CD4-positive, alpha-beta memory T cell (primary cell): ENCODE results near the gene ALDH1L1. TPM values are rescaled to one million over a fixed set of nuclear protein-coding genes. Genes with fewer than 3 reads are reported as not detected.

Source experiments
- CTCF ChIA-PET: fragments of 350-600 bp; sonication (Branson Sonifier 250); formaldehyde crosslinking; loops from one replicate; lab custom pipeline; 2021; ENCODE audit warnings: inconsistent platforms; ENCODE audit not compliant: partially characterized antibody; lab: Charles Lee
- POLR2A ChIA-PET: fragments of 350-600 bp; sonication (Branson Sonifier 250); formaldehyde crosslinking; loops from one replicate; lab custom pipeline; 2021; ENCODE audit not compliant: partially characterized antibody; lab: Charles Lee
- DNase-seq, 5 donors: peaks; one replicate each; pipeline versions ENCODE4 v3.0.0 to v3.0.0-alpha.2; 2020 to 2022; ENCODE audit warnings: mixed read lengths in 1 of 5
- H3K27ac ChIP-seq: one replicate; pipeline ENCODE4 v1.7.0; 2013; ENCODE audit warnings: low read depth, low read length
- H3K27me3 ChIP-seq: 2 replicates; pipeline ENCODE4 v1.7.0; 2013; ENCODE audit warnings: mild to moderate bottlenecking, low read length, moderate library complexity; ENCODE audit not compliant: insufficient read depth
- H3K36me3 ChIP-seq: 2 replicates; pipeline ENCODE4 v1.7.0; 2013; ENCODE audit warnings: mild to moderate bottlenecking, low read length, moderate library complexity; ENCODE audit not compliant: insufficient read depth
- H3K4me1 ChIP-seq: 2 replicates; pipeline ENCODE4 v1.7.0; 2013; ENCODE audit warnings: mild to moderate bottlenecking, low read length, moderate library complexity; ENCODE audit not compliant: insufficient read depth
- H3K4me3 ChIP-seq, 2 donors: one replicate each; pipeline ENCODE4 v1.7.0; 2013; ENCODE audit warnings: low read length in 2 of 2, mild to moderate bottlenecking in 1 of 2
- H3K9me3 ChIP-seq, 2 donors: one replicate each; pipeline ENCODE4 v1.7.0; 2013; ENCODE audit warnings: low read length in 2 of 2, control low read depth in 1 of 2; ENCODE audit not compliant: control insufficient read depth in 1 of 2
- H3K27ac Mint-ChIP-seq, 7 donors: one replicate each; pipeline ENCODE4 v1.8.0; 2020 to 2021; ENCODE audit warnings: mixed read lengths in 7 of 7, mild to moderate bottlenecking in 6 of 7, inconsistent platforms in 3 of 7, moderate library complexity in 3 of 7
- H3K27me3 Mint-ChIP-seq, 2 donors: one replicate each; pipeline ENCODE4 v1.8.0; 2020 to 2021; ENCODE audit warnings: mixed read lengths in 2 of 2
- H3K36me3 Mint-ChIP-seq, 2 donors: one replicate each; pipeline ENCODE4 v1.8.0; 2020 to 2021; ENCODE audit warnings: mixed read lengths in 2 of 2, inconsistent platforms in 1 of 2, mild to moderate bottlenecking in 1 of 2
- H3K4me1 Mint-ChIP-seq, 4 donors: one replicate each; pipeline ENCODE4 v1.8.0; 2020 to 2021; ENCODE audit warnings: mixed read lengths in 4 of 4, mild to moderate bottlenecking in 1 of 4
- H3K4me3 Mint-ChIP-seq, 8 donors: one replicate each; pipeline ENCODE4 v1.8.0; 2020 to 2021; ENCODE audit warnings: mixed read lengths in 8 of 8, mild to moderate bottlenecking in 7 of 8, moderate library complexity in 6 of 8, inconsistent platforms in 3 of 8
- H3K9me3 Mint-ChIP-seq, 8 donors: one replicate each; pipeline ENCODE4 v1.8.0; 2020 to 2021; ENCODE audit warnings: mixed read lengths in 8 of 8, mild to moderate bottlenecking in 5 of 8, inconsistent platforms in 3 of 8, moderate library complexity in 1 of 8
- intact Hi-C: fragments of 100-400 bp; cut with micrococcal nuclease; formaldehyde crosslinking; loops from one replicate; pipeline ENCODE4 v1.15.1; 2023
- polyA plus RNA-seq, 2 donors: library from polyadenylated mRNA; unstranded; fragments of 300-500 nt; fragmentation: Illumina TruSeq; gene quantifications; one replicate each; pipeline ENCODE4 v1.2.3, GENCODE V29; 2021
- total RNA-seq, 2 experiments: library from RNA; stranded (reverse); gene quantifications; one replicate each; pipeline ENCODE4 v1.2.3, GENCODE V29; 2021

Gene ALDH1L1
- total and polyA plus RNA-seq, 4 experiments from 2014 or later: not detected

GRCh38 chr3:126063358-126063965, 116.9 kb downstream of the ALDH1L1 start:
- no peak overlapping the region for H3K27ac ChIP-seq
- H3K27ac Mint-ChIP-seq: peak overlapping the region in 3 of 7 donors; percentile 52 to 76 (median 72)
- POLR2A ChIA-PET: interaction anchor here (0.9 to 1.0 kb wide), 2 partner anchors 11 to 20 kb away, joined by 3 to 5 read pairs; partner anchors contain the start of gene SLC41A3
- H3K27me3 ChIP-seq: no peaks in the 10 kb centered on the region
- no peak for DNase-seq
- CTCF ChIA-PET: interaction anchor here (1.0 kb wide), 1 partner anchor 70 kb away, joined by 3 read pairs; no protein-coding TSS in a partner anchor
- no peak overlapping the region for H3K4me3 ChIP-seq
- H3K27me3 Mint-ChIP-seq: no peaks in the 10 kb centered on the region
- no peaks in the 10 kb centered on the region for H3K36me3 ChIP-seq
- H3K9me3 Mint-ChIP-seq: no peaks in the 10 kb centered on the region
- peaks cover 10% of the 10 kb centered on the region for H3K4me1 ChIP-seq
- no peak overlapping the region for H3K4me3 Mint-ChIP-seq
- H3K4me1 Mint-ChIP-seq: peaks cover 8 to 30% (median 21%) of the 10 kb centered on the region in 4 donors
- intact Hi-C loops: no loop called here
- no peaks in the 10 kb centered on the region for H3K9me3 ChIP-seq
- H3K36me3 Mint-ChIP-seq: peaks cover 34 to 43% of the 10 kb centered on the region in 2 donors

- POLR2A ChIA-PET: no interaction called here
- DNase-seq: no peak
- H3K36me3 ChIP-seq: no peaks in the 10 kb centered on the region
- no peaks in the 10 kb centered on the region for H3K9me3 Mint-ChIP-seq
- H3K9me3 ChIP-seq: no peaks in the 10 kb centered on the region
- intact Hi-C loops: no loop called here
- no peak overlapping the region for H3K27ac Mint-ChIP-seq
- no peak overlapping the region for H3K27ac ChIP-seq
- H3K4me3 ChIP-seq: no peak overlapping the region
- peaks cover 8 to 30% (median 23%) of the 10 kb centered on the region in 4 donors for H3K4me1 Mint-ChIP-seq
- H3K27me3 Mint-ChIP-seq: no peaks in the 10 kb centered on the region
- no peak overlapping the region for H3K4me3 Mint-ChIP-seq
- CTCF ChIA-PET: no interaction called here
- H3K27me3 ChIP-seq: no peaks in the 10 kb centered on the region
- peaks cover 10% of the 10 kb centered on the region for H3K4me1 ChIP-seq
- H3K36me3 Mint-ChIP-seq: peaks cover 27 to 33% of the 10 kb centered on the region in 2 donors
These were observed 118.9 kb downstream of the ALDH1L1 start for GRCh38 chr3:126061301-126062032.

GRCh38 chr3:126060613-126061145, 119.7 kb downstream of the ALDH1L1 start:
- peaks cover 19 to 33% of the 10 kb centered on the region in 2 donors for H3K36me3 Mint-ChIP-seq

GRCh38 chr3:126058666-126059065, 121.7 kb downstream of the ALDH1L1 start:
- H3K4me3 ChIP-seq: no peak overlapping the region
- Mint-ChIP-seq H3K36me3 (peaks cover 14 to 25% of the 10 kb centered on the region in 2 donors), H3K4me1 (peaks cover 5 to 24% (median 11%) of the 10 kb centered on the region in 4 donors), H3K4me3 (no peak overlapping the region), H3K27me3 (no peaks in the 10 kb centered on the region), H3K9me3 (no peaks in the 10 kb centered on the region), H3K27ac (peak overlapping the region in 2 of 7 donors; percentile 30 to 77)
- POLR2A ChIA-PET: no interaction called here
- no peaks in the 10 kb centered on the region for H3K9me3 ChIP-seq
- peaks cover 7% of the 10 kb centered on the region for H3K4me1 ChIP-seq
- no peak overlapping the region for H3K27ac ChIP-seq
- intact Hi-C loops: no loop called here
- CTCF ChIA-PET: no interaction called here
- no peaks in the 10 kb centered on the region for H3K36me3 ChIP-seq
- H3K27me3 ChIP-seq: no peaks in the 10 kb centered on the region
- DNase-seq: no peak

More at GRCh38 chr3:126060613-126061145, 119.7 kb downstream of the ALDH1L1 start:
- intact Hi-C loops: no loop called here
- CTCF ChIA-PET: no interaction called here
- Mint-ChIP-seq H3K4me3 (no peak overlapping the region), H3K9me3 (no peaks in the 10 kb centered on the region), H3K27ac (no peak overlapping the region), H3K27me3 (no peaks in the 10 kb centered on the region), H3K4me1 (peaks cover 8 to 30% (median 21%) of the 10 kb centered on the region in 4 donors)
- peaks cover 10% of the 10 kb centered on the region for H3K4me1 ChIP-seq
- POLR2A ChIA-PET: no interaction called here
- no peaks in the 10 kb centered on the region for H3K36me3 ChIP-seq
- no peaks in the 10 kb centered on the region for H3K9me3 ChIP-seq
- no peak overlapping the region for H3K27ac ChIP-seq
- no peaks in the 10 kb centered on the region for H3K27me3 ChIP-seq
- no peak overlapping the region for H3K4me3 ChIP-seq
- no peak for DNase-seq

GRCh38 chr3:126057936-126058335, 122.5 kb downstream of the ALDH1L1 start:
- no peak for DNase-seq
- no peaks in the 10 kb centered on the region for H3K9me3 ChIP-seq
- H3K27me3 Mint-ChIP-seq: no peaks in the 10 kb centered on the region
- H3K27me3 ChIP-seq: no peaks in the 10 kb centered on the region
- POLR2A ChIA-PET: no interaction called here
- no peak overlapping the region for H3K27ac Mint-ChIP-seq
- H3K36me3 ChIP-seq: no peaks in the 10 kb centered on the region
- intact Hi-C loops: no loop called here
- no peak overlapping the region for H3K4me3 Mint-ChIP-seq
- H3K9me3 Mint-ChIP-seq: no peaks in the 10 kb centered on the region
- H3K4me1 ChIP-seq: no peaks in the 10 kb centered on the region
- H3K4me3 ChIP-seq: no peak overlapping the region
- no peak overlapping the region for H3K27ac ChIP-seq
- CTCF ChIA-PET: no interaction called here
- peaks cover 14 to 22% of the 10 kb centered on the region in 2 donors for H3K36me3 Mint-ChIP-seq
- peaks cover 3 to 26% (median 8%) of the 10 kb centered on the region in 4 donors for H3K4me1 Mint-ChIP-seq

- H3K9me3 ChIP-seq: no peaks in the 10 kb centered on the region
- POLR2A ChIA-PET: no interaction called here
- Mint-ChIP-seq H3K4me3 (no peak overlapping the region), H3K9me3 (no peaks in the 10 kb centered on the region), H3K4me1 (peaks cover 3 to 30% (median 9%) of the 10 kb centered on the region in 4 donors), H3K27me3 (no peaks in the 10 kb centered on the region), H3K36me3 (peaks cover 11 to 22% of the 10 kb centered on the region in 2 donors), H3K27ac (no peak overlapping the region)
- CTCF ChIA-PET: no interaction called here
- no peaks in the 10 kb centered on the region for H3K27me3 ChIP-seq
- DNase-seq: no peak
- H3K4me3 ChIP-seq: no peak overlapping the region
- no peaks in the 10 kb centered on the region for H3K36me3 ChIP-seq
- H3K27ac ChIP-seq: no peak overlapping the region
- H3K4me1 ChIP-seq: no peaks in the 10 kb centered on the region
- intact Hi-C loops: no loop called here
These were observed 122.9 kb downstream of the ALDH1L1 start for GRCh38 chr3:126057501-126057819.

GRCh38 chr3:126056681-126057500, 123.5 kb downstream of the ALDH1L1 start:
- no peaks in the 10 kb centered on the region for H3K36me3 ChIP-seq
- H3K27me3 Mint-ChIP-seq: no peaks in the 10 kb centered on the region
- H3K9me3 ChIP-seq: no peaks in the 10 kb centered on the region
- H3K4me1 ChIP-seq: no peaks in the 10 kb centered on the region
- no peak overlapping the region for H3K27ac ChIP-seq
- no peak overlapping the region for H3K27ac Mint-ChIP-seq
- H3K4me1 Mint-ChIP-seq: peaks cover 3 to 26% (median 14%) of the 10 kb centered on the region in 4 donors
- intact Hi-C loops: no loop called here
- DNase-seq: no peak
- H3K9me3 Mint-ChIP-seq: no peaks in the 10 kb centered on the region
- POLR2A ChIA-PET: no interaction called here
- peaks cover 11 to 20% of the 10 kb centered on the region in 2 donors for H3K36me3 Mint-ChIP-seq
- H3K4me3 ChIP-seq: no peak overlapping the region
- CTCF ChIA-PET: no interaction called here
- no peaks in the 10 kb centered on the region for H3K27me3 ChIP-seq
- H3K4me3 Mint-ChIP-seq: no peak overlapping the region
